Neural cell (in vitro differentiated cells): ENCODE measurements around the gene MAMDC2. TPM values are rescaled to one million over a fixed set of nuclear protein-coding genes. Genes with fewer than 3 reads are reported as not detected.

ENCODE experiments used
- H2AFZ ChIP-seq: fragments of 200-600, 300-800 bp; sonication (generic), shearing (Covaris generic); 2 replicates; pipeline ENCODE4 v1.6.0; 2014; ENCODE audit warnings: low read depth, mild to moderate bottlenecking, antibody characterized with exemption, low read length, moderate library complexity
- H3F3A ChIP-seq: fragments of 200-600 bp; shearing (Covaris generic); 2 replicates; pipeline ENCODE4 v1.6.1; 2016; ENCODE audit warnings: mild to moderate bottlenecking, moderate library complexity, mixed read lengths, antibody characterized with exemption, low read length; ENCODE audit not compliant: insufficient read depth, poor library complexity, severe bottlenecking
- H3K27ac ChIP-seq: fragments of 200-600, 300-800 bp; sonication (generic), shearing (Covaris generic); 2 replicates; pipeline ENCODE4 v1.5.1; 2014; ENCODE audit warnings: mild to moderate bottlenecking, low read length, moderate library complexity
- H3K27me3 ChIP-seq: fragments of 300-800, 200-600 bp; sonication (generic), shearing (Covaris generic); 2 replicates; pipeline ENCODE4 v1.6.0; 2014; ENCODE audit warnings: mild to moderate bottlenecking, low read depth, low read length, moderate library complexity; ENCODE audit not compliant: insufficient read depth
- H3K36me3 ChIP-seq: fragments of 300-800, 200-600 bp; sonication (generic), shearing (Covaris generic); 2 replicates; pipeline ENCODE4 v1.5.1; 2014; ENCODE audit warnings: mild to moderate bottlenecking, antibody characterized with exemption, low read length, moderate library complexity; ENCODE audit not compliant: insufficient read depth
- H3K4me2 ChIP-seq: fragments of 300-800, 200-600 bp; sonication (generic), shearing (Covaris generic); 2 replicates; pipeline ENCODE4 v1.6.0; 2014; ENCODE audit warnings: mild to moderate bottlenecking, low read length
- H3K4me3 ChIP-seq: fragments of 300-800, 200-600 bp; sonication (generic), shearing (Covaris generic); 2 replicates; pipeline ENCODE4 v1.5.1; 2014; ENCODE audit warnings: mild to moderate bottlenecking, low read length, moderate library complexity
- H3K79me2 ChIP-seq: fragments of 200-600 bp; shearing (Covaris generic); replicated peaks from 2 replicates; pipeline ENCODE4 v1.6.0; 2014; ENCODE audit warnings: mild to moderate bottlenecking, low read length, moderate library complexity; ENCODE audit not compliant: insufficient read depth
- H3K9ac ChIP-seq: fragments of 300-800, 200-600 bp; sonication (generic), shearing (Covaris generic); 2 replicates; pipeline ENCODE4 v1.6.1; 2016; ENCODE audit warnings: mild to moderate bottlenecking, low read length, mixed read lengths
- H3K9me2 ChIP-seq: fragments of 200-600 bp; shearing (Covaris generic); 2 replicates; pipeline ENCODE4 v1.6.1; 2016; ENCODE audit warnings: mild to moderate bottlenecking, low read length, mixed read lengths; ENCODE audit not compliant: insufficient read depth
- H3K9me3 ChIP-seq: fragments of 200-600, 300-800 bp; sonication (generic), shearing (Covaris generic); 2 replicates; pipeline ENCODE4 v1.6.1; 2016; ENCODE audit warnings: mild to moderate bottlenecking, mixed run types, low read length, moderate library complexity, mixed read lengths
- H4K20me1 ChIP-seq: fragments of 200-600 bp; shearing (Covaris generic); 2 replicates; pipeline ENCODE4 v1.6.1; 2016; ENCODE audit warnings: mild to moderate bottlenecking, mixed run types; ENCODE audit not compliant: insufficient read depth
- CTCF ChIP-seq: fragments of 450-650 bp; IDR thresholded peaks from 2 replicates; pipeline ENCODE4 v1.5.1; 2014; ENCODE audit warnings: antibody characterized with exemption, mild to moderate bottlenecking, moderate library complexity; ENCODE audit not compliant: poor library complexity, severe bottlenecking
- EP300 ChIP-seq: fragments of 450-650 bp; conservative IDR thresholded peaks from 2 replicates; pipeline ENCODE4 v1.6.1; 2014; ENCODE audit warnings: antibody characterized with exemption, mild to moderate bottlenecking, moderate library complexity; ENCODE audit not compliant: poor library complexity, severe bottlenecking
- EZH2 ChIP-seq: fragments of 200-600, 300-800 bp; shearing (Covaris generic), sonication (generic); IDR thresholded peaks from 2 replicates; pipeline ENCODE4 v1.6.1; 2014; ENCODE audit warnings: antibody characterized with exemption, low read length, borderline replicate concordance, mild to moderate bottlenecking; ENCODE audit not compliant: insufficient read depth, poor library complexity, severe bottlenecking
- MXI1 ChIP-seq: fragments of 450-650 bp; conservative IDR thresholded peaks from 2 replicates; pipeline ENCODE4 v1.6.1; 2014; ENCODE audit warnings: antibody characterized with exemption, mild to moderate bottlenecking; ENCODE audit not compliant: poor library complexity, severe bottlenecking
- POLR2AphosphoS5 ChIP-seq: IDR thresholded peaks from 2 replicates; pipeline ENCODE4 v1.6.1; 2012
- RAD21 ChIP-seq: fragments of 450-650 bp; conservative IDR thresholded peaks from 2 replicates; pipeline ENCODE4 v1.6.1; 2014; ENCODE audit warnings: antibody characterized with exemption, mild to moderate bottlenecking, moderate library complexity
- REST ChIP-seq: IDR thresholded peaks from 2 replicates; pipeline ENCODE4 v1.6.1; 2012; ENCODE audit warnings: borderline replicate concordance
- SMC3 ChIP-seq: fragments of 450-650 bp; conservative IDR thresholded peaks from 2 replicates; pipeline ENCODE4 v1.6.1; 2014; ENCODE audit warnings: antibody characterized with exemption, mild to moderate bottlenecking, moderate library complexity; ENCODE audit not compliant: poor library complexity
- TAF1 ChIP-seq: IDR thresholded peaks from 2 replicates; pipeline ENCODE4 v1.6.1; 2012; ENCODE audit warnings: low read depth
- polyA plus RNA-seq: library from polyadenylated mRNA; depleted of rRNA; stranded (reverse); fragments of >200 nt; gene quantifications from 2 replicates; pipeline ENCODE4 v1.2.3, GENCODE V29; 2014

The MAMDC2 gene
- polyA plus RNA-seq, 1 donor from 2014 or later = 0.30 TPM

GRCh38 chr9:70127540-70128416 is 84.1 kb downstream of the MAMDC2 start:
- Histone ChIP-seq H3K27ac (no peak overlapping the region), H3K36me3 (no peaks in the 10 kb centered on the region), H4K20me1 (no peaks in the 10 kb centered on the region), H3K9ac (no peak overlapping the region), H3K9me3 (no peaks in the 10 kb centered on the region), H3K9me2 (no peaks in the 10 kb centered on the region), H3K27me3 (no peaks in the 10 kb centered on the region), H2AFZ (no peak overlapping the region), H3F3A (no peaks in the 10 kb centered on the region), H3K79me2 (no peaks in the 10 kb centered on the region), H3K4me3 (no peak overlapping the region), H3K4me2 (no peak overlapping the region)
- no peak for TF ChIP-seq TAF1
- no peak for TF ChIP-seq CTCF
- no peak for TF ChIP-seq REST
- no peak for TF ChIP-seq MXI1
- TF ChIP-seq POLR2AphosphoS5 = no peak
- no peak for TF ChIP-seq EP300
- TF ChIP-seq RAD21 = no peak
- TF ChIP-seq EZH2 = no peak
- no peak for TF ChIP-seq SMC3

GRCh38 chr9:70130266-70130665 is 86.6 kb downstream of the MAMDC2 start:
- Histone ChIP-seq H3K27ac (no peak overlapping the region), H3F3A (no peaks in the 10 kb centered on the region), H4K20me1 (no peaks in the 10 kb centered on the region), H3K9me3 (no peaks in the 10 kb centered on the region), H3K79me2 (no peaks in the 10 kb centered on the region), H3K36me3 (no peaks in the 10 kb centered on the region), H3K4me2 (no peak overlapping the region), H3K9me2 (no peaks in the 10 kb centered on the region), H3K9ac (no peak overlapping the region), H2AFZ (no peak overlapping the region), H3K4me3 (no peak overlapping the region), H3K27me3 (no peaks in the 10 kb centered on the region)
- TF ChIP-seq REST (no peak), TAF1 (no peak), RAD21 (no peak), CTCF (no peak), POLR2AphosphoS5 (no peak), EP300 (no peak), EZH2 (no peak), MXI1 (no peak), SMC3 (no peak)
